H1 (cell line): ENCODE results near the gene CDH10. TPM values are rescaled to one million over a fixed set of nuclear protein-coding genes. Genes with fewer than 3 reads are reported as not detected.
A peak's percentile ranks its signal among the peaks of the same experiment; 100 is the strongest.

ENCODE experiments used
- CTCF ChIA-PET: fragments of 300-600 bp; sonication (Branson Sonifier 250); formaldehyde crosslinking; loops from one replicate; lab custom pipeline; 2021; ENCODE audit not compliant: partially characterized antibody; lab: Charles Lee
- POLR2A ChIA-PET: fragments of 300-600 bp; sonication (Branson Sonifier 250); formaldehyde crosslinking; loops from one replicate; lab custom pipeline; 2021; ENCODE audit warnings: inconsistent platforms; ENCODE audit not compliant: partially characterized antibody; lab: Charles Lee
- DNase-seq, 2 experiments: peaks; one replicate each; pipeline versions ENCODE4 v3.0.0 to v3.0.0-alpha.2; 2010 to 2022; ENCODE audit warnings: low spot score in 2 of 2, low read depth in 1 of 2, mixed read lengths in 1 of 2
- FAIRE-seq: peaks from 2 replicates; lab custom pipeline; 2011; peaks lifted over from hg19 to GRCh38; lab: Jason Lieb, UNC
- H2AFZ ChIP-seq: 2 replicates; pipeline ENCODE4 v1.8.1; 2012; ENCODE audit warnings: low read length, inconsistent platforms
- H2AK5ac ChIP-seq: 2 replicates; pipeline ENCODE4 v1.6.1; 2013; ENCODE audit warnings: low read depth, low read length
- H2BK120ac ChIP-seq: replicated peaks from 2 replicates; pipeline ENCODE3; 2013; ENCODE audit warnings: low read depth, low read length, inconsistent platforms
- H2BK12ac ChIP-seq: 2 replicates; pipeline ENCODE4 v1.6.1; 2013; ENCODE audit warnings: low read depth, low read length
- H2BK15ac ChIP-seq: 2 replicates; pipeline ENCODE4 v1.6.1; 2013; ENCODE audit warnings: low read length
- H2BK20ac ChIP-seq: 2 replicates; pipeline ENCODE4 v1.6.1; 2013; ENCODE audit warnings: low read length
- H2BK5ac ChIP-seq: 2 replicates; pipeline ENCODE4 v1.6.1; 2013; ENCODE audit warnings: low read depth, low read length
- H3K14ac ChIP-seq: 2 replicates; pipeline ENCODE4 v1.6.1; 2013; ENCODE audit warnings: inconsistent platforms; ENCODE audit not compliant: insufficient read length
- H3K18ac ChIP-seq: 2 replicates; pipeline ENCODE4 v1.6.1; 2013; ENCODE audit warnings: low read length; ENCODE audit errors: extremely low read depth
- H3K23ac ChIP-seq: 2 replicates; pipeline ENCODE4 v1.6.1; 2013; ENCODE audit warnings: inconsistent platforms; ENCODE audit not compliant: insufficient read length
- H3K23me2 ChIP-seq: 2 replicates; pipeline ENCODE4 v1.6.1; 2013; ENCODE audit warnings: low read depth, low read length
- H3K27ac ChIP-seq: 2 replicates; pipeline ENCODE4 v1.6.1; 2011; ENCODE audit warnings: low read depth, low read length, inconsistent platforms
- H3K27me3 ChIP-seq, 4 experiments: replicated peaks in 1 of 4; 1 replicate in 1 of 4; 2 replicates in 3 of 4; pipeline versions ENCODE4 v1.6.1 to v1.8.1; 2011 to 2013; ENCODE audit warnings: low read length in 3 of 4, mild to moderate bottlenecking in 3 of 4, inconsistent platforms in 2 of 4, mixed read lengths in 2 of 4, moderate library complexity in 1 of 4; ENCODE audit not compliant: control insufficient read depth in 3 of 4, insufficient read depth in 3 of 4; ENCODE audit errors: extremely low read depth in 1 of 4
- H3K36me3 ChIP-seq, 4 experiments: 2 replicates each; pipeline versions ENCODE4 v1.6.1 to v1.8.1; 2011 to 2013; ENCODE audit warnings: mild to moderate bottlenecking in 4 of 4, low read length in 3 of 4, moderate library complexity in 2 of 4, control low read depth in 1 of 4, inconsistent platforms in 1 of 4; ENCODE audit not compliant: insufficient read depth in 4 of 4, control insufficient read depth in 2 of 4
- H3K4ac ChIP-seq: replicated peaks from 2 replicates; pipeline ENCODE3; 2013; ENCODE audit warnings: low read length, low read depth, mixed read lengths, inconsistent platforms; ENCODE audit not compliant: insufficient read length
- H3K4me1 ChIP-seq, 4 experiments: replicated peaks in 1 of 4; 1 replicate in 1 of 4; 2 replicates in 3 of 4; pipeline versions ENCODE4 v1.6.1 to v1.8.1; 2011 to 2013; ENCODE audit warnings: low read length in 3 of 4, inconsistent platforms in 2 of 4, mixed read lengths in 1 of 4; ENCODE audit not compliant: insufficient read depth in 4 of 4, control insufficient read depth in 3 of 4
- H3K4me2 ChIP-seq, 2 experiments: 2 replicates each; pipeline versions ENCODE4 v1.6.1 to v1.8.1; 2011 to 2013; ENCODE audit warnings: low read depth in 2 of 2, low read length in 2 of 2, control low read depth in 1 of 2, inconsistent platforms in 1 of 2, mild to moderate bottlenecking in 1 of 2; ENCODE audit not compliant: insufficient read depth in 1 of 2
- H3K4me3 ChIP-seq, 4 experiments: fragments of 200-600, 300-600 bp in 1 of 4; sonication (generic), shearing (Covaris generic), sonication (Bioruptor Twin) in 1 of 4; 2 replicates each; pipeline versions ENCODE4 v1.5.1 to v1.8.1; 2011 to 2016; ENCODE audit warnings: low read length in 4 of 4, low read depth in 3 of 4, control low read depth in 2 of 4, inconsistent platforms in 2 of 4, mild to moderate bottlenecking in 2 of 4, mixed read lengths in 1 of 4, moderate library complexity in 1 of 4; ENCODE audit not compliant: insufficient read depth in 2 of 4; ENCODE audit errors: extremely low read depth in 1 of 4
- H3K56ac ChIP-seq: replicated peaks from 2 replicates; pipeline ENCODE3; 2013; ENCODE audit warnings: low read depth, mild to moderate bottlenecking, mixed read lengths, low read length, inconsistent platforms; ENCODE audit not compliant: insufficient read length
- H3K79me1 ChIP-seq: 2 replicates; pipeline ENCODE4 v1.6.1; 2013; ENCODE audit warnings: low read depth, low read length, control low read depth
- H3K79me2 ChIP-seq, 2 experiments: 2 replicates each; pipeline versions ENCODE4 v1.6.1 to v1.8.1; 2012 to 2013; ENCODE audit warnings: low read length in 2 of 2, mild to moderate bottlenecking in 2 of 2, inconsistent platforms in 1 of 2; ENCODE audit not compliant: insufficient read depth in 2 of 2, control insufficient read depth in 1 of 2
- H3K9ac ChIP-seq, 4 experiments: replicated peaks in 1 of 4; 1 replicate in 1 of 4; 2 replicates in 3 of 4; pipeline versions ENCODE4 v1.6.1 to v1.8.1; 2011 to 2013; ENCODE audit warnings: low read depth in 3 of 4, low read length in 3 of 4, control low read depth in 2 of 4, mild to moderate bottlenecking in 2 of 4, moderate library complexity in 2 of 4, inconsistent platforms in 1 of 4; ENCODE audit errors: extremely low read depth in 1 of 4
- H3K9me3 ChIP-seq, 2 experiments: 2 replicates each; pipeline versions ENCODE4 v1.6.1 to v1.8.1; 2012 to 2013; ENCODE audit warnings: mild to moderate bottlenecking in 2 of 2, moderate library complexity in 2 of 2, control low read depth in 1 of 2, inconsistent platforms in 1 of 2, low read depth in 1 of 2, low read length in 1 of 2, mixed read lengths in 1 of 2; ENCODE audit not compliant: insufficient read depth in 2 of 2
- H4K20me1 ChIP-seq, 2 experiments: replicated peaks in 1 of 2; 2 replicates each; pipeline versions ENCODE3 to v1.8.1; 2011 to 2013; ENCODE audit warnings: inconsistent platforms in 2 of 2, low read length in 2 of 2, mild to moderate bottlenecking in 1 of 2; ENCODE audit not compliant: insufficient read depth in 2 of 2, control insufficient read depth in 1 of 2
- H4K5ac ChIP-seq: 2 replicates; pipeline ENCODE4 v1.6.1; 2013; ENCODE audit warnings: low read length, low read depth, mixed read lengths, inconsistent platforms; ENCODE audit not compliant: insufficient read length
- H4K8ac ChIP-seq: 2 replicates; pipeline ENCODE4 v1.8.0; 2013; ENCODE audit warnings: mild to moderate bottlenecking, moderate library complexity, low read length, inconsistent platforms; ENCODE audit not compliant: insufficient read depth; ENCODE audit errors: extremely low read depth
- H4K91ac ChIP-seq: replicated peaks from 2 replicates; pipeline ENCODE3; 2013; ENCODE audit warnings: low read length, mixed read lengths, inconsistent platforms; ENCODE audit not compliant: insufficient read length
- CHD2 ChIP-seq: IDR thresholded peaks from 2 replicates; pipeline ENCODE4 v1.6.1; 2012; ENCODE audit warnings: low read length, improper control_type of control experiment
- CREB1 ChIP-seq: IDR thresholded peaks from 2 replicates; pipeline ENCODE4 v1.6.1; 2012; ENCODE audit warnings: inconsistent platforms
- EGR1 ChIP-seq: IDR thresholded peaks from 2 replicates; pipeline ENCODE4 v1.6.1; 2011; ENCODE audit warnings: low read depth, low read length, borderline replicate concordance
- EZH2 ChIP-seq: fragments of 200-600 bp; sonication (generic); IDR thresholded peaks from 2 replicates; pipeline ENCODE4 v1.7.1; 2012; ENCODE audit warnings: low read depth, mild to moderate bottlenecking, moderate library complexity, low read length, inconsistent platforms; ENCODE audit not compliant: severe bottlenecking
- POLR2AphosphoS5 ChIP-seq: IDR thresholded peaks from 2 replicates; pipeline ENCODE4 v1.6.1; 2011; ENCODE audit warnings: low read depth, low read length
- POU5F1 ChIP-seq: IDR thresholded peaks from 2 replicates; pipeline ENCODE4 v1.6.1; 2011; ENCODE audit warnings: low read depth, mild to moderate bottlenecking, low read length, moderate library complexity
- RBBP5 ChIP-seq: IDR thresholded peaks from 2 replicates; pipeline ENCODE4 v1.7.1; 2012; ENCODE audit warnings: low read depth, mild to moderate bottlenecking, inconsistent platforms, low read length, moderate library complexity, borderline replicate concordance
- SAP30 ChIP-seq: fragments of 300-600 bp; sonication (generic); IDR thresholded peaks from 2 replicates; pipeline ENCODE4 v1.7.1; 2012; ENCODE audit warnings: low read length, moderate library complexity, mild to moderate bottlenecking, inconsistent platforms; ENCODE audit not compliant: insufficient read depth, insufficient replicate concordance
- SIRT6 ChIP-seq: IDR thresholded peaks from one replicate; pipeline ENCODE4 v1.7.1; 2012; ENCODE audit warnings: low read length, inconsistent platforms
- SRF ChIP-seq: IDR thresholded peaks from 2 replicates; pipeline ENCODE4 v1.6.1; 2011; ENCODE audit warnings: mild to moderate bottlenecking, low read depth, low read length, moderate library complexity
- YY1 ChIP-seq: IDR thresholded peaks from 2 replicates; pipeline ENCODE4 v1.6.1; 2011; ENCODE audit warnings: low read depth, mild to moderate bottlenecking, low read length
- WGBS, 2 experiments: shearing (Covaris generic) in 1 of 2; methylation state at CpG; one replicate each; pipeline versions ENCODE4 v1.1.6 to v1.1.7; 2013 to 2015; ENCODE audit warnings: low lambda C conversion rate in 2 of 2, mixed read lengths in 2 of 2, inconsistent platforms in 1 of 2, low coverage in 1 of 2, missing lambda C conversion rate in 1 of 2; ENCODE audit not compliant: insufficient replicate concordance in 2 of 2, insufficient coverage in 1 of 2, insufficient read length in 1 of 2; ENCODE audit errors: extremely low coverage in 1 of 2, missing lambda C conversion rate in 1 of 2; 5-methylcytosine and 5-hydroxymethylcytosine counted together
- polyA plus RNA-seq, 7 experiments: library from polyadenylated mRNA; depleted of rRNA in 3 of 7; stranded (reverse) in 5 of 7; unstranded in 2 of 7; fragments of >200 nt in 5 of 7; fragments of 200-250 nt in 2 of 7; gene quantifications; 1 replicate in 5 of 7; 2 replicates in 1 of 7; 4 replicates in 1 of 7; pipeline versions ENCODE4 v1.2.1 to v1.2.3, GENCODE V29; 2011 to 2013; ENCODE audit warnings: missing spikeins in 2 of 7, mixed read lengths in 2 of 7
- total RNA-seq: library from RNA; stranded (reverse); fragmentation: NEBNext Ultra II Directional; extraction: Animal tissue kit (Norgen Biotek cat#: 25700); gene quantifications from 2 replicates; pipeline ENCODE4 v1.2.1, GENCODE V29; 2021
- TF ChIP-seq, protein P1 (sequence below): IDR thresholded peaks from 2 replicates; pipeline ENCODE4 v1.6.1; 2012; ENCODE audit warnings: inconsistent platforms
- TF ChIP-seq, protein P2 (sequence below): IDR thresholded peaks from 2 replicates; pipeline ENCODE4 v1.6.1; 2012; ENCODE audit warnings: low read length, inconsistent platforms

Gene CDH10
- total and polyA plus RNA-seq, 2 of the 8 experiments (the other 6 are each of a cell fraction or from before 2014, with no cell fraction given): 0.11 TPM; not detected in 1

DNA sequence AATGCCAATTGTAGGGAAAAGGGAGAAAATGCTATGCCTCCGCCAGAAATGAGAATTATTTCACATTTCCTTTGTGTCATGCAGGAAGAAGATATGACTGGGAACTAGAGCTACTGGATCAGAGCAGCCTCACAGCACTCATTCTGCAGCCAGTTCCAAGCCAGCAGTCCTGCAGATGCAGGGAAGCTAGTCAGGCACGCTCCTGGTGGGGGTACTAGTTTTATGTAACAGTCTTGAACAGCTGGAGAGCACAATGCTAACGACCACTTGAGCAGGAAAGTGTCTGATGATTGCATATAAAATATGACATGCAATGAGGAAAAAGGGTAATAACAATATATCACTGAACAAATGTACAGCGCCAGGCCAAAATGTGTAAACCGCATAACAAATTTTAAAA, 21.7 kb downstream of the CDH10 start:
- Histone ChIP-seq H4K5ac (no peak overlapping the region), H3K27ac (no peak overlapping the region), H2BK15ac (no peak overlapping the region), H3K23ac (no peak overlapping the region), H3K4me2 (no peak overlapping the region), H2AFZ (no peak overlapping the region), H3K18ac (no peak overlapping the region), H3K4ac (no peak overlapping the region), H2BK12ac (no peak overlapping the region), H3K4me3 (no peak overlapping the region), H3K79me2 (no peaks in the 10 kb centered on the region), H3K36me3 (no peaks in the 10 kb centered on the region), H3K56ac (no peak overlapping the region), H3K9me3 (no peaks in the 10 kb centered on the region), H3K14ac (no peak overlapping the region), H3K4me1 (peaks cover 0 to 6% (median 1%) of the 10 kb centered on the region in 4 experiments; a peak in 1 of 7 replicates), H3K23me2 (no peaks in the 10 kb centered on the region), H3K9ac (peak overlapping the region in 1 of 4 experiments; percentile 4; a peak in 1 of 7 replicates), H4K91ac (no peak overlapping the region), H2BK5ac (no peak overlapping the region), H3K27me3 (no peaks in the 10 kb centered on the region), H3K79me1 (no peaks in the 10 kb centered on the region), H4K8ac (no peak overlapping the region), H2BK20ac (no peak overlapping the region), H2AK5ac (no peak overlapping the region), H2BK120ac (no peak overlapping the region), H4K20me1 (no peaks in the 10 kb centered on the region)
- ChIA-PET CTCF (interaction anchor here (0.6 to 1.1 kb wide), 3 partner anchors 8 to 384 kb away, joined by 3 read pairs; no protein-coding TSS in a partner anchor), POLR2A (no interaction called here)
- FAIRE-seq (no peak), DNase-seq (no peak)
- WGBS, 2 experiments: 60% methylated on average over 5 of the region's 5 CpGs; no CpG with 5 or more reads in 1 of the 2 experiments
- no peak for TF ChIP-seq EZH2
- TF ChIP-seq POU5F1: no peak
- TF ChIP-seq YY1: no peak
- TF ChIP-seq CREB1: no peak
- TF ChIP-seq EGR1: no peak
- TF ChIP-seq CHD2: no peak
- TF ChIP-seq, protein P1, sequence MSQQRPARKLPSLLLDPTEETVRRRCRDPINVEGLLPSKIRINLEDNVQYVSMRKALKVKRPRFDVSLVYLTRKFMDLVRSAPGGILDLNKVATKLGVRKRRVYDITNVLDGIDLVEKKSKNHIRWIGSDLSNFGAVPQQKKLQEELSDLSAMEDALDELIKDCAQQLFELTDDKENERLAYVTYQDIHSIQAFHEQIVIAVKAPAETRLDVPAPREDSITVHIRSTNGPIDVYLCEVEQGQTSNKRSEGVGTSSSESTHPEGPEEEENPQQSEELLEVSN: no peak
- no peak for TF ChIP-seq POLR2AphosphoS5
- TF ChIP-seq, protein P2, sequence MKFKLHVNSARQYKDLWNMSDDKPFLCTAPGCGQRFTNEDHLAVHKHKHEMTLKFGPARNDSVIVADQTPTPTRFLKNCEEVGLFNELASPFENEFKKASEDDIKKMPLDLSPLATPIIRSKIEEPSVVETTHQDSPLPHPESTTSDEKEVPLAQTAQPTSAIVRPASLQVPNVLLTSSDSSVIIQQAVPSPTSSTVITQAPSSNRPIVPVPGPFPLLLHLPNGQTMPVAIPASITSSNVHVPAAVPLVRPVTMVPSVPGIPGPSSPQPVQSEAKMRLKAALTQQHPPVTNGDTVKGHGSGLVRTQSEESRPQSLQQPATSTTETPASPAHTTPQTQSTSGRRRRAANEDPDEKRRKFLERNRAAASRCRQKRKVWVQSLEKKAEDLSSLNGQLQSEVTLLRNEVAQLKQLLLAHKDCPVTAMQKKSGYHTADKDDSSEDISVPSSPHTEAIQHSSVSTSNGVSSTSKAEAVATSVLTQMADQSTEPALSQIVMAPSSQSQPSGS: no peak
- TF ChIP-seq SIRT6: no peak
- TF ChIP-seq SAP30: no peak
- TF ChIP-seq SRF: no peak
- TF ChIP-seq RBBP5: no peak
